Neural progenitor cell (in vitro differentiated cells): ENCODE data around the gene F10.

ENCODE experiments used
- CTCF ChIP-seq: fragments of 200-600 bp; sonication (generic); IDR thresholded peaks from 2 replicates; pipeline ENCODE4 v1.5.1; 2017; ENCODE audit warnings: antibody characterized with exemption, mild to moderate bottlenecking
- EZH2 ChIP-seq: fragments of 200-600 bp; sonication (generic); IDR thresholded peaks from 2 replicates; pipeline ENCODE4 v1.6.1; 2017; ENCODE audit warnings: antibody characterized with exemption, mild to moderate bottlenecking, moderate library complexity

- TF ChIP-seq CTCF (no peak), EZH2 (no peak)
These were observed 62.2 kb downstream of the F10 start for GRCh38 chr13:113184568-113185440.
